Liver (tissue), 9 donors: ENCODE results near the gene METTL2B. TPM values are rescaled to one million over a fixed set of nuclear protein-coding genes. Genes with fewer than 3 reads are reported as not detected.
A peak's percentile ranks its signal among the peaks of the same experiment; 100 is the strongest.

ENCODE experiments used
- DNase-seq: peaks from one replicate; pipeline ENCODE4 v3.0.0-alpha.2; 2017; ENCODE audit warnings: low spot score
- H3K27ac ChIP-seq, 2 donors: one replicate each; pipeline ENCODE4 v1.7.0; 2013; ENCODE audit warnings: inconsistent platforms in 2 of 2, low read length in 2 of 2, control low read depth in 1 of 2, low read depth in 1 of 2, mild to moderate bottlenecking in 1 of 2
- H3K27me3 ChIP-seq, 4 donors: one replicate each; pipeline versions ENCODE4 v1.6.1 to v1.7.0; 2013; ENCODE audit warnings: low read length in 3 of 4, inconsistent platforms in 1 of 4, mild to moderate bottlenecking in 1 of 4, moderate library complexity in 1 of 4; ENCODE audit not compliant: control insufficient read depth in 4 of 4, insufficient read depth in 4 of 4
- H3K36me3 ChIP-seq, 4 donors: one replicate each; pipeline versions ENCODE4 v1.6.1 to v1.7.0; 2013; ENCODE audit warnings: low read length in 3 of 4, mild to moderate bottlenecking in 3 of 4, low read depth in 1 of 4, moderate library complexity in 1 of 4; ENCODE audit not compliant: control insufficient read depth in 4 of 4, insufficient read depth in 3 of 4
- H3K4me1 ChIP-seq, 4 donors: one replicate each; pipeline versions ENCODE4 v1.6.1 to v1.7.0; 2013; ENCODE audit warnings: low read length in 3 of 4, mild to moderate bottlenecking in 3 of 4, moderate library complexity in 1 of 4; ENCODE audit not compliant: control insufficient read depth in 4 of 4, insufficient read depth in 4 of 4
- H3K4me3 ChIP-seq, 3 donors: one replicate each; pipeline versions ENCODE4 v1.6.1 to v1.7.0; 2013; ENCODE audit warnings: low read length in 3 of 3, control low read depth in 1 of 3, low read depth in 1 of 3, mild to moderate bottlenecking in 1 of 3
- H3K9ac ChIP-seq, 2 donors: one replicate each; pipeline ENCODE4 v1.7.0; 2013; ENCODE audit warnings: low read length in 2 of 2, mild to moderate bottlenecking in 2 of 2, moderate library complexity in 2 of 2, control low read depth in 1 of 2, low read depth in 1 of 2
- H3K9me3 ChIP-seq, 4 donors: one replicate each; pipeline versions ENCODE4 v1.6.1 to v1.7.0; 2013; ENCODE audit warnings: low read length in 3 of 4; ENCODE audit not compliant: control insufficient read depth in 4 of 4
- ATF3 ChIP-seq: IDR thresholded peaks from 2 replicates; pipeline ENCODE4 v1.6.1; 2016; ENCODE audit warnings: antibody characterized with exemption
- CTCF ChIP-seq: fragments of 150-350 bp; IDR thresholded peaks from 2 replicates; pipeline ENCODE4 v1.5.1; 2017; ENCODE audit warnings: improper control_type of control experiment, low read depth, low read length; ENCODE audit not compliant: missing input control
- EGR1 ChIP-seq, 2 donors: IDR thresholded peaks; 2 replicates each; pipeline ENCODE4 v1.6.1; 2016 to 2018; ENCODE audit warnings: antibody characterized with exemption in 2 of 2, low read depth in 2 of 2
- FOXA1 ChIP-seq: IDR thresholded peaks from 2 replicates; pipeline ENCODE4 v1.6.1; 2016; ENCODE audit warnings: antibody characterized with exemption
- FOXA2 ChIP-seq: IDR thresholded peaks from 2 replicates; pipeline ENCODE4 v1.6.1; 2016; ENCODE audit warnings: antibody characterized with exemption
- GABPA ChIP-seq, 2 donors: IDR thresholded peaks in 1 of 2; conservative IDR thresholded peaks in 1 of 2; 2 replicates each; pipeline ENCODE4 v1.6.1; 2016; ENCODE audit warnings: antibody characterized with exemption in 2 of 2, mild to moderate bottlenecking in 1 of 2, moderate library complexity in 1 of 2
- HNF4A ChIP-seq, 2 donors: conservative IDR thresholded peaks; 2 replicates each; pipeline ENCODE4 v1.6.1; 2016; ENCODE audit warnings: antibody characterized with exemption in 2 of 2, mild to moderate bottlenecking in 2 of 2
- HNF4G ChIP-seq: IDR thresholded peaks from 2 replicates; pipeline ENCODE4 v1.6.1; 2016; ENCODE audit warnings: antibody characterized with exemption
- JUND ChIP-seq, 2 donors: IDR thresholded peaks; 2 replicates each; pipeline ENCODE4 v1.6.1; 2016; ENCODE audit warnings: antibody characterized with exemption in 2 of 2
- MAX ChIP-seq: IDR thresholded peaks from 2 replicates; pipeline ENCODE4 v1.6.1; 2016; ENCODE audit warnings: antibody characterized with exemption
- NR2F2 ChIP-seq: IDR thresholded peaks from 2 replicates; pipeline ENCODE4 v1.6.1; 2016; ENCODE audit warnings: antibody characterized with exemption
- RAD21 ChIP-seq, 2 donors: IDR thresholded peaks; 2 replicates each; pipeline ENCODE4 v1.6.1; 2016; ENCODE audit warnings: antibody characterized with exemption in 2 of 2, mild to moderate bottlenecking in 2 of 2
- REST ChIP-seq: IDR thresholded peaks from 2 replicates; pipeline ENCODE4 v1.6.1; 2016; ENCODE audit warnings: antibody characterized with exemption, mild to moderate bottlenecking
- RXRA ChIP-seq, 2 donors: IDR thresholded peaks; 2 replicates each; pipeline ENCODE4 v1.6.1; 2017 to 2018; ENCODE audit warnings: antibody characterized with exemption in 2 of 2, mild to moderate bottlenecking in 1 of 2
- SP1 ChIP-seq: IDR thresholded peaks from 2 replicates; pipeline ENCODE4 v1.6.1; 2018; ENCODE audit warnings: antibody characterized with exemption, mild to moderate bottlenecking
- TAF1 ChIP-seq: conservative IDR thresholded peaks from 2 replicates; pipeline ENCODE4 v1.6.1; 2016; ENCODE audit warnings: antibody characterized with exemption, mild to moderate bottlenecking
- YY1 ChIP-seq: IDR thresholded peaks from 2 replicates; pipeline ENCODE4 v1.6.1; 2016; ENCODE audit warnings: antibody characterized with exemption, mild to moderate bottlenecking
- ZBTB33 ChIP-seq: IDR thresholded peaks from 2 replicates; pipeline ENCODE4 v1.6.1; 2016; ENCODE audit warnings: antibody characterized with exemption
- WGBS: extraction: QIAGEN DNeasy Blood & Tissue Kit; methylation state at CpG from one replicate; pipeline ENCODE4 v1.1.7; 2013; 5-methylcytosine and 5-hydroxymethylcytosine counted together
- polyA plus RNA-seq, 2 donors: library from polyadenylated mRNA; stranded (reverse) in 1 of 2; unstranded in 1 of 2; fragments of 200-250 nt in 1 of 2; fragments of >200 nt in 1 of 2; fragmentation: Nextera tagmentation in 1 of 2; extraction: Ambion mirVana in 1 of 2; gene quantifications; one replicate each; pipeline versions ENCODE4 v1.2.1 to v1.2.3, GENCODE V29; 2013 to 2015
- total RNA-seq, 2 donors: library from RNA; depleted of rRNA; stranded (reverse); fragments of >200 nt; gene quantifications; one replicate each; pipeline ENCODE4 v1.2.3, GENCODE V29; 2014
- donor health status: healthy.
- donor health status: healthy.
- donor health status: healthy.
- donor health status: healthy.
- donor health status: healthy.

Gene METTL2B
- total and polyA plus RNA-seq, 4 donors, result 6.8 to 20.7 (median 12.1) TPM

- Histone ChIP-seq H3K9ac (peak overlapping the region in 1 of 2 donors; percentile 64), H3K4me3 (peak overlapping the region in 1 of 3 donors; percentile 73)
- 35% methylated on average over 23 of the region's 23 CpGs for WGBS
These were observed 22.4 kb upstream of the METTL2B start for GRCh38 chr7:128453836-128454804.

More at GRCh38 chr7:128453836-128454804, 22.4 kb upstream of the METTL2B start:
- TF ChIP-seq SP1 (peak; percentile 95), HNF4G (no peak), CTCF (no peak), RAD21 (IDR thresholded peaks at IDR 0.05) (no peak), EGR1 (IDR thresholded peaks at IDR 0.05; ENCODE audit: low read depth in 2 of 2) (peak; percentile 82 to 94), TAF1 (no peak), ZBTB33 (no peak), YY1 (peak; percentile 54), GABPA (IDR thresholded peaks at IDR 0.05 in 1 of 2, conservative IDR thresholded peaks at IDR 0.05 in 1 of 2) (peak in 1 of 2 donors; percentile 24), NR2F2 (peak; percentile 92), HNF4A (conservative IDR thresholded peaks at IDR 0.05) (peak; percentile 26 to 54), REST (no peak), RXRA (IDR thresholded peaks at IDR 0.05) (peak; percentile 90 to 94), JUND (IDR thresholded peaks at IDR 0.05) (no peak), MAX (peak; percentile 58), FOXA1 (no peak), FOXA2 (no peak), ATF3 (peak; percentile 29)
- Histone ChIP-seq H3K9me3 (no peaks in the 10 kb centered on the region), H3K27ac (peak overlapping the region; percentile 96 to 99), H3K36me3 (no peaks in the 10 kb centered on the region), H3K27me3 (no peaks in the 10 kb centered on the region), H3K4me1 (peaks cover 4 to 30% (median 11%) of the 10 kb centered on the region in 4 donors)
- DNase-seq, result peak; percentile 68
